ENCODE results near the gene NHLRC4. TPM values are rescaled to one million over a fixed set of nuclear protein-coding genes. Genes with fewer than 3 reads are reported as not detected.

Gene NHLRC4
- polyA plus RNA-seq, 1 of the 3 experiments (the other 2 are of a cell fraction) = 0.69 TPM

DNA sequence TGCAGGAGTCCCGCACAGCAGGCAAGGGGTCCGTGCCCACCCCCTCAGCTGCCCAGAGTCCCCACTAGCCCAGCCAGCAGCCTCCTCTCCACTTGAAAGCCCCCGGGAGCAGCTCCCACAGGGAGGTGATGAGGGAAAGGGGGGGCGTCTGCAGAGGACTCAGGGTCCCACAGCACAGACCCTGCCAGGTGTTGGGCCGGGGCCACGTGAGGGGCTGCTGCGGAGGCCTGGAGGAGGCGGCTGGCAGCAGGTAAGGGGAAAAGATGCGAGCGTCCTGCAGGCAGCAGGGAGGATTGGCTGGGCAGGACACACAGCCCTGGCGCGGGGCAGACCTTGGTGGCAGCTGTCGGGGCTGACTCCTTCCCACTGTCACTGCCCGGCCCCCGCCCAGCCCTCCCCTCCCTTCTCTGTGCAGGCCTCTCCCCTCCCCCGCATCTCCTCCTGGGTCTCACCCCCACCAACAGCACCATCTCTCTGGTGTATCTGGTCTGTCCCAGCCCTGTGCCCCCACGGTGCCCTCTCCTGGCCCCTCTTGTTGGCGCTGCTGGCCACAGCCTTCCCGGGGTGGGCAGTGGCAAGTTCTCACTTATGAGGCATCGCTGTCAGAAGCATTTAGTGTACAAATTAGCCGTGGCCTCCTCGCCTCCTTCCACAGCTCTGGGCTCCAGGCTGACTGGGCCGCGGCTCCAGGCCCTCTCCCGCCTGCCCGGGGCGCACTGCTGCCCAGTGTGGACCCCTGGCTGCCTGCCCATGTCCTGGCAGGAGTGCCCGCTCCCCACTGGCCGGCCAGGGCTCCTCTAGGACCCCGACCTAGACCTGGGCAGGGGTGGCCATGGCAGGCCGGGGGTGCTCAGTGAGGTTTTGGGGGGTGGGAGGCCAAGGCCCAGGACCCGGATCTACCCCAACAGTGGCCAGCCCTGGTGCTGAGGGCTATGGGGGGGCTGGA is 11.0 kb upstream of the NHLRC4 start:
- ChIA-PET POLR2A (interaction anchor here (2.3 kb wide), 1 partner anchor 10 kb away, joined by 12 read pairs; the partner anchor contains the start of gene NHLRC4), CTCF (interaction anchor here (1.1 to 2.1 kb wide), 3 partner anchors 9 to 158 kb away, joined by 3 to 7 read pairs (median 6); no protein-coding TSS in a partner anchor)
- TF ChIP-seq MEF2A (IDR thresholded peaks at IDR 0.05; ENCODE audit: borderline replicate concordance, low read depth) = no peak
- peak; percentile 44 for TF ChIP-seq CHD2 (IDR thresholded peaks at IDR 0.05; ENCODE audit: low read length, partially characterized antibody)
- TF ChIP-seq RAD21 (IDR thresholded peaks at IDR 0.05; ENCODE audit: low read length) = peak; percentile 28; the same call in 1 of the 2 replicates
- peaks cover 16% of the 10 kb centered on the region for H3K27me3 ChIP-seq (ENCODE audit: insufficient read depth)
- peaks cover 0 to 11% of the 10 kb centered on the region in 2 experiments for H3K36me3 ChIP-seq (replicated peaks in 1 of 2; ENCODE audit: control insufficient read depth in 1 of 2, insufficient read depth in 2 of 2, low read length in 1 of 2)
- no peak overlapping the region for H2AFZ ChIP-seq (ENCODE audit: low read depth)
- DNase-seq = peak; percentile 79
- H3K9me2 ChIP-seq = no peaks in the 10 kb centered on the region
- H3K4me3 ChIP-seq (ENCODE audit: low read depth in 2 of 2, low read length in 1 of 2) = no peak overlapping the region
- peaks cover 2% of the 10 kb centered on the region for H3F3A ChIP-seq (replicated peaks; ENCODE audit: insufficient read depth)
- 74% methylated on average over 15 of the region's 32 CpGs for WGBS (ENCODE audit: low lambda C conversion rate)
- H3K79me2 ChIP-seq (ENCODE audit: insufficient read depth) = no peaks in the 10 kb centered on the region
- H3K9ac ChIP-seq = no peak overlapping the region
- no peaks in the 10 kb centered on the region for H3K9me3 ChIP-seq
- H3K27ac ChIP-seq (ENCODE audit: low read depth in 2 of 2, low read length in 1 of 2) = no peak overlapping the region; a peak in 1 of 4 replicates
- no peaks in the 10 kb centered on the region for H4K20me1 ChIP-seq (ENCODE audit: insufficient read depth)
- no peak overlapping the region for H3K4me2 ChIP-seq
- peaks cover 0 to 9% of the 10 kb centered on the region in 2 experiments; a peak in 1 of 4 replicates for H3K4me1 ChIP-seq (ENCODE audit: control insufficient read depth in 1 of 2, insufficient read depth in 2 of 2, low read depth in 1 of 2, low read length in 1 of 2)

DNA sequence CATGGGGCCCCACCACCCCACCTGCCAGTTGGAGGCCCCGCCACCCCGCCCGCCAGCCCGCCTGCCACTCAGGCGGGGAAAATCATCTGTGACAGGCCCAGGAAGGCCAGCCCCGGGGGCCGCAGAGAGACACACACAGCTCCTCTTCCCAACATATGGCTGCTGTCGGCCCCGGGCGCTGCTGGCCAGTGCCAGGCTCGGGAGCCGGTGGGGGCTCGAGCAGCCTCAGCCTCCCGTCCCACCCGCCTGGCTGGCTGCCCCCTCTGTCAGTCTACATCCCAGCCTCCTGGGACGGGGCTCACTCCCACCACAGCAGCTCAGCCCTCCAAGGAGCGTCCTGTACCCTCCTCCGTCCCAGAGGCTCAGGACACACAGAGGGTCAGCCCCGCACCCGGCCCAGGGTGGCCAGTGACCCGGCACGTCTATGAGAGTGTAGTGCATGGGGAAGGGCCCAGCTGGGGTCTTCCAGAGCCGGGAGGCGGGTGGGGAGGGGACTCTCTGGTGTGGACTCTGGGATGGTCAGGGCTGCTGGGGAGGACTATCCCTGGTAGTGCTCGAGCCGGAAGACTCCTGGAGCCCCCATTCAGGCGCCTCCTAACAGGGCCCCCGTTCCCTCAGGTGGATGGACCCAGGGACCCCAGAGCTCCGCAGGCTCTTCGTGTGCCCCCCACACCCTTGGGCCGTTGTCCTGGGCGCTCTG is 10.2 kb upstream of the NHLRC4 start:
- no peaks in the 10 kb centered on the region for H4K20me1 ChIP-seq (ENCODE audit: insufficient read depth)
- H3K4me1 ChIP-seq (ENCODE audit: control insufficient read depth in 1 of 2, insufficient read depth in 2 of 2, low read depth in 1 of 2, low read length in 1 of 2) = peaks cover 0 to 9% of the 10 kb centered on the region in 2 experiments; a peak in 1 of 4 replicates
- no peak overlapping the region for H3K9ac ChIP-seq
- H3F3A ChIP-seq (replicated peaks; ENCODE audit: insufficient read depth) = peaks cover 2% of the 10 kb centered on the region
- H3K27me3 ChIP-seq (ENCODE audit: insufficient read depth) = peaks cover 24% of the 10 kb centered on the region
- H3K4me2 ChIP-seq = no peak overlapping the region
- no peak overlapping the region for H3K27ac ChIP-seq (ENCODE audit: low read depth in 2 of 2, low read length in 1 of 2)
- H3K9me3 ChIP-seq = no peaks in the 10 kb centered on the region
- no peak overlapping the region for H3K4me3 ChIP-seq (ENCODE audit: low read depth in 2 of 2, low read length in 1 of 2)
- POLR2A ChIA-PET = interaction anchor here (2.3 kb wide), 1 partner anchor 9 kb away, joined by 12 read pairs; the partner anchor contains the start of gene NHLRC4
- no peaks in the 10 kb centered on the region for H3K9me2 ChIP-seq
- peak; percentile 76 for DNase-seq
- H3K79me2 ChIP-seq (ENCODE audit: insufficient read depth) = no peaks in the 10 kb centered on the region
- CTCF ChIA-PET = interaction anchor here (1.1 to 2.1 kb wide), 3 partner anchors 9 to 159 kb away, joined by 3 to 7 read pairs (median 6); no protein-coding TSS in a partner anchor
- peaks cover 0 to 8% of the 10 kb centered on the region in 2 experiments for H3K36me3 ChIP-seq (replicated peaks in 1 of 2; ENCODE audit: control insufficient read depth in 1 of 2, insufficient read depth in 2 of 2, low read length in 1 of 2)
- 73% methylated on average over 3 of the region's 32 CpGs for WGBS (ENCODE audit: low lambda C conversion rate)
- no peak overlapping the region for H2AFZ ChIP-seq (ENCODE audit: low read depth)
- TF ChIP-seq TEAD4 (IDR thresholded peaks at IDR 0.05; ENCODE audit: borderline replicate concordance, insufficient read depth) (no peak), RCOR1 (IDR thresholded peaks at IDR 0.05; ENCODE audit: low read length) (no peak), JUND (IDR thresholded peaks at IDR 0.05) (no peak), MEF2A (IDR thresholded peaks at IDR 0.05; ENCODE audit: borderline replicate concordance, low read depth) (no peak), RXRA (IDR thresholded peaks at IDR 0.05; ENCODE audit: borderline replicate concordance, low read depth) (no peak), EZH2phosphoT487 (IDR thresholded peaks at IDR 0.05; ENCODE audit: borderline replicate concordance, low read depth) (no peak), NRF1 (IDR thresholded peaks at IDR 0.05; ENCODE audit: low read depth, low read length) (no peak), FOXM1 (IDR thresholded peaks at IDR 0.05; ENCODE audit: low read depth) (no peak)
- TF ChIP-seq, protein P1, sequence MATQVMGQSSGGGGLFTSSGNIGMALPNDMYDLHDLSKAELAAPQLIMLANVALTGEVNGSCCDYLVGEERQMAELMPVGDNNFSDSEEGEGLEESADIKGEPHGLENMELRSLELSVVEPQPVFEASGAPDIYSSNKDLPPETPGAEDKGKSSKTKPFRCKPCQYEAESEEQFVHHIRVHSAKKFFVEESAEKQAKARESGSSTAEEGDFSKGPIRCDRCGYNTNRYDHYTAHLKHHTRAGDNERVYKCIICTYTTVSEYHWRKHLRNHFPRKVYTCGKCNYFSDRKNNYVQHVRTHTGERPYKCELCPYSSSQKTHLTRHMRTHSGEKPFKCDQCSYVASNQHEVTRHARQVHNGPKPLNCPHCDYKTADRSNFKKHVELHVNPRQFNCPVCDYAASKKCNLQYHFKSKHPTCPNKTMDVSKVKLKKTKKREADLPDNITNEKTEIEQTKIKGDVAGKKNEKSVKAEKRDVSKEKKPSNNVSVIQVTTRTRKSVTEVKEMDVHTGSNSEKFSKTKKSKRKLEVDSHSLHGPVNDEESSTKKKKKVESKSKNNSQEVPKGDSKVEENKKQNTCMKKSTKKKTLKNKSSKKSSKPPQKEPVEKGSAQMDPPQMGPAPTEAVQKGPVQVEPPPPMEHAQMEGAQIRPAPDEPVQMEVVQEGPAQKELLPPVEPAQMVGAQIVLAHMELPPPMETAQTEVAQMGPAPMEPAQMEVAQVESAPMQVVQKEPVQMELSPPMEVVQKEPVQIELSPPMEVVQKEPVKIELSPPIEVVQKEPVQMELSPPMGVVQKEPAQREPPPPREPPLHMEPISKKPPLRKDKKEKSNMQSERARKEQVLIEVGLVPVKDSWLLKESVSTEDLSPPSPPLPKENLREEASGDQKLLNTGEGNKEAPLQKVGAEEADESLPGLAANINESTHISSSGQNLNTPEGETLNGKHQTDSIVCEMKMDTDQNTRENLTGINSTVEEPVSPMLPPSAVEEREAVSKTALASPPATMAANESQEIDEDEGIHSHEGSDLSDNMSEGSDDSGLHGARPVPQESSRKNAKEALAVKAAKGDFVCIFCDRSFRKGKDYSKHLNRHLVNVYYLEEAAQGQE (IDR thresholded peaks at IDR 0.05; ENCODE audit: low read depth, low read length) = no peak
- TF ChIP-seq, protein P2, sequence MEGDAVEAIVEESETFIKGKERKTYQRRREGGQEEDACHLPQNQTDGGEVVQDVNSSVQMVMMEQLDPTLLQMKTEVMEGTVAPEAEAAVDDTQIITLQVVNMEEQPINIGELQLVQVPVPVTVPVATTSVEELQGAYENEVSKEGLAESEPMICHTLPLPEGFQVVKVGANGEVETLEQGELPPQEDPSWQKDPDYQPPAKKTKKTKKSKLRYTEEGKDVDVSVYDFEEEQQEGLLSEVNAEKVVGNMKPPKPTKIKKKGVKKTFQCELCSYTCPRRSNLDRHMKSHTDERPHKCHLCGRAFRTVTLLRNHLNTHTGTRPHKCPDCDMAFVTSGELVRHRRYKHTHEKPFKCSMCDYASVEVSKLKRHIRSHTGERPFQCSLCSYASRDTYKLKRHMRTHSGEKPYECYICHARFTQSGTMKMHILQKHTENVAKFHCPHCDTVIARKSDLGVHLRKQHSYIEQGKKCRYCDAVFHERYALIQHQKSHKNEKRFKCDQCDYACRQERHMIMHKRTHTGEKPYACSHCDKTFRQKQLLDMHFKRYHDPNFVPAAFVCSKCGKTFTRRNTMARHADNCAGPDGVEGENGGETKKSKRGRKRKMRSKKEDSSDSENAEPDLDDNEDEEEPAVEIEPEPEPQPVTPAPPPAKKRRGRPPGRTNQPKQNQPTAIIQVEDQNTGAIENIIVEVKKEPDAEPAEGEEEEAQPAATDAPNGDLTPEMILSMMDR (IDR thresholded peaks at IDR 0.05) = no peak
- TF ChIP-seq, protein P3, sequence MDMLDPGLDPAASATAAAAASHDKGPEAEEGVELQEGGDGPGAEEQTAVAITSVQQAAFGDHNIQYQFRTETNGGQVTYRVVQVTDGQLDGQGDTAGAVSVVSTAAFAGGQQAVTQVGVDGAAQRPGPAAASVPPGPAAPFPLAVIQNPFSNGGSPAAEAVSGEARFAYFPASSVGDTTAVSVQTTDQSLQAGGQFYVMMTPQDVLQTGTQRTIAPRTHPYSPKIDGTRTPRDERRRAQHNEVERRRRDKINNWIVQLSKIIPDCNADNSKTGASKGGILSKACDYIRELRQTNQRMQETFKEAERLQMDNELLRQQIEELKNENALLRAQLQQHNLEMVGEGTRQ (IDR thresholded peaks at IDR 0.05; ENCODE audit: borderline replicate concordance, low read depth, low read length) = no peak
- TF ChIP-seq, protein P4, sequence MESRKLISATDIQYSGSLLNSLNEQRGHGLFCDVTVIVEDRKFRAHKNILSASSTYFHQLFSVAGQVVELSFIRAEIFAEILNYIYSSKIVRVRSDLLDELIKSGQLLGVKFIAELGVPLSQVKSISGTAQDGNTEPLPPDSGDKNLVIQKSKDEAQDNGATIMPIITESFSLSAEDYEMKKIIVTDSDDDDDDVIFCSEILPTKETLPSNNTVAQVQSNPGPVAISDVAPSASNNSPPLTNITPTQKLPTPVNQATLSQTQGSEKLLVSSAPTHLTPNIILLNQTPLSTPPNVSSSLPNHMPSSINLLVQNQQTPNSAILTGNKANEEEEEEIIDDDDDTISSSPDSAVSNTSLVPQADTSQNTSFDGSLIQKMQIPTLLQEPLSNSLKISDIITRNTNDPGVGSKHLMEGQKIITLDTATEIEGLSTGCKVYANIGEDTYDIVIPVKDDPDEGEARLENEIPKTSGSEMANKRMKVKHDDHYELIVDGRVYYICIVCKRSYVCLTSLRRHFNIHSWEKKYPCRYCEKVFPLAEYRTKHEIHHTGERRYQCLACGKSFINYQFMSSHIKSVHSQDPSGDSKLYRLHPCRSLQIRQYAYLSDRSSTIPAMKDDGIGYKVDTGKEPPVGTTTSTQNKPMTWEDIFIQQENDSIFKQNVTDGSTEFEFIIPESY (IDR thresholded peaks at IDR 0.05; ENCODE audit: borderline replicate concordance, low read depth) = no peak
